GM06990 (cell line): ENCODE data around the gene GET4.

Experiments
- DNase-seq: peaks from one replicate; pipeline ENCODE4 v3.0.0-alpha.2; 2011; ENCODE audit not compliant: insufficient read length; ENCODE audit errors: extremely low read depth
- H3K27me3 ChIP-seq: replicated peaks from 2 replicates; pipeline ENCODE4 v1.6.0; 2011; ENCODE audit warnings: low read length; ENCODE audit not compliant: control insufficient read depth, insufficient read depth
- H3K36me3 ChIP-seq: 2 replicates; pipeline ENCODE4 v1.5.1; 2011; ENCODE audit warnings: low read length; ENCODE audit not compliant: control insufficient read depth, insufficient read depth
- H3K4me3 ChIP-seq: replicated peaks from 2 replicates; pipeline ENCODE4 v1.5.1; 2011; ENCODE audit warnings: low read depth, mild to moderate bottlenecking, control low read depth, low read length
- CTCF ChIP-seq: IDR thresholded peaks from 2 replicates; pipeline ENCODE4 v1.5.1; 2011; ENCODE audit warnings: low read length, control low read depth, mild to moderate bottlenecking, inconsistent platforms; ENCODE audit not compliant: insufficient read depth, poor library complexity, severe bottlenecking

GET4 gene

GRCh38 chr7:916291-916941 lies 40.1 kb downstream of the GET4 start:
- Histone ChIP-seq H3K36me3 (peaks cover 1% of the 10 kb centered on the region; the same call in 1 of the 2 replicates), H3K4me3 (no peak overlapping the region), H3K27me3 (no peaks in the 10 kb centered on the region)
- DNase-seq = no peak
- no peak for TF ChIP-seq CTCF

- no peak overlapping the region for H3K4me3 ChIP-seq
- H3K27me3 ChIP-seq = no peaks in the 10 kb centered on the region
- no peak for DNase-seq
- peaks cover 1% of the 10 kb centered on the region; the same call in 1 of the 2 replicates for H3K36me3 ChIP-seq
- TF ChIP-seq CTCF = no peak
These were observed 41.1 kb downstream of the GET4 start for GRCh38 chr7:917255-918117.

GRCh38 chr7:918118-918425 lies 41.7 kb downstream of the GET4 start:
- H3K27me3 ChIP-seq = no peaks in the 10 kb centered on the region
- peaks cover 1% of the 10 kb centered on the region; the same call in 1 of the 2 replicates for H3K36me3 ChIP-seq
- TF ChIP-seq CTCF = no peak
- no peak for DNase-seq
- no peak overlapping the region for H3K4me3 ChIP-seq

- Histone ChIP-seq H3K27me3 (no peaks in the 10 kb centered on the region), H3K36me3 (peaks cover 1% of the 10 kb centered on the region; the same call in 1 of the 2 replicates), H3K4me3 (no peak overlapping the region)
- no peak for TF ChIP-seq CTCF
- DNase-seq = no peak
These were observed 42.2 kb downstream of the GET4 start for GRCh38 chr7:918441-919113.

GRCh38 chr7:919114-919442 lies 42.7 kb downstream of the GET4 start:
- Histone ChIP-seq H3K36me3 (peaks cover 1% of the 10 kb centered on the region; the same call in 1 of the 2 replicates), H3K4me3 (no peak overlapping the region), H3K27me3 (no peaks in the 10 kb centered on the region)
- no peak for TF ChIP-seq CTCF
- DNase-seq = no peak
